Measurements from ENCODE around the gene POLN. TPM values are rescaled to one million over a fixed set of nuclear protein-coding genes. Genes with fewer than 3 reads are reported as not detected.

Gene POLN
- total RNA-seq, 1 experiment from 2014 or later: 1.3 TPM

GRCh38 chr4:2068566-2068965 is 173.4 kb downstream of the POLN start:
- Histone ChIP-seq H3K79me2 (ENCODE audit: low read depth) (no peaks in the 10 kb centered on the region), H3K9me2 (ENCODE audit: insufficient read depth) (no peaks in the 10 kb centered on the region), H3F3A (ENCODE audit: insufficient read depth, low read depth) (peaks cover 3% of the 10 kb centered on the region; the same call in 1 of the 2 replicates), H3K4me1 (replicated peaks; ENCODE audit: insufficient read depth) (no peaks in the 10 kb centered on the region), H3K27ac (no peak overlapping the region), H3K27me3 (ENCODE audit: insufficient read depth, low read depth) (no peaks in the 10 kb centered on the region), H4K20me1 (ENCODE audit: insufficient read depth) (no peaks in the 10 kb centered on the region), H3K9me3 (ENCODE audit: insufficient read depth, low read depth) (no peaks in the 10 kb centered on the region), H3K36me3 (ENCODE audit: low read depth) (no peaks in the 10 kb centered on the region), H3K4me3 (no peak overlapping the region), H3K4me2 (no peak overlapping the region), H2AFZ (no peak overlapping the region)
- no TSS peak for BruUV-seq (replicated peaks)
- POLR2A ChIA-PET (ENCODE audit: unreplicated experiment): no interaction called here
- intact Hi-C loops (cut with micrococcal nuclease; ENCODE audit: unreplicated experiment): no loop called here
- CTCF ChIA-PET: no interaction called here
- DNase-seq: no peak
- TF ChIP-seq CTCF (conservative IDR thresholded peaks at IDR 0.05): no peak
- TF ChIP-seq EZH2 (IDR thresholded peaks at IDR 0.05; ENCODE audit: low read depth): no peak

- TF ChIP-seq CTCF (conservative IDR thresholded peaks at IDR 0.05): no peak
- TF ChIP-seq EZH2 (IDR thresholded peaks at IDR 0.05; ENCODE audit: low read depth): no peak
- Histone ChIP-seq H3F3A (ENCODE audit: insufficient read depth, low read depth) (peaks cover 3% of the 10 kb centered on the region; the same call in 1 of the 2 replicates), H3K27ac (no peak overlapping the region), H4K20me1 (ENCODE audit: insufficient read depth) (no peaks in the 10 kb centered on the region), H3K79me2 (ENCODE audit: low read depth) (no peaks in the 10 kb centered on the region), H3K4me1 (replicated peaks; ENCODE audit: insufficient read depth) (no peaks in the 10 kb centered on the region), H3K9me2 (ENCODE audit: insufficient read depth) (no peaks in the 10 kb centered on the region), H3K9me3 (ENCODE audit: insufficient read depth, low read depth) (no peaks in the 10 kb centered on the region), H3K36me3 (ENCODE audit: low read depth) (no peaks in the 10 kb centered on the region), H3K4me3 (no peak overlapping the region), H2AFZ (no peak overlapping the region), H3K27me3 (ENCODE audit: insufficient read depth, low read depth) (no peaks in the 10 kb centered on the region), H3K4me2 (no peak overlapping the region)
- no TSS peak for BruUV-seq (replicated peaks)
- intact Hi-C loops (cut with micrococcal nuclease; ENCODE audit: unreplicated experiment): no loop called here
- no peak for DNase-seq
- ChIA-PET POLR2A (ENCODE audit: unreplicated experiment) (no interaction called here), CTCF (no interaction called here)
Measured at GRCh38 chr4:2068198-2068470, 173.8 kb downstream of the POLN start.

GRCh38 chr4:2067446-2068197 is 174.3 kb downstream of the POLN start:
- CTCF ChIA-PET: no interaction called here
- Histone ChIP-seq H3K4me2 (no peak overlapping the region), H2AFZ (no peak overlapping the region), H3K4me3 (no peak overlapping the region), H3K36me3 (ENCODE audit: low read depth) (no peaks in the 10 kb centered on the region), H3K9me3 (ENCODE audit: insufficient read depth, low read depth) (no peaks in the 10 kb centered on the region), H4K20me1 (ENCODE audit: insufficient read depth) (no peaks in the 10 kb centered on the region), H3K4me1 (replicated peaks; ENCODE audit: insufficient read depth) (no peaks in the 10 kb centered on the region), H3K9me2 (ENCODE audit: insufficient read depth) (no peaks in the 10 kb centered on the region), H3K27me3 (ENCODE audit: insufficient read depth, low read depth) (no peaks in the 10 kb centered on the region), H3K79me2 (ENCODE audit: low read depth) (no peaks in the 10 kb centered on the region), H3K27ac (no peak overlapping the region), H3F3A (ENCODE audit: insufficient read depth, low read depth) (peaks cover 3% of the 10 kb centered on the region; the same call in 1 of the 2 replicates)
- no peak for TF ChIP-seq EZH2 (IDR thresholded peaks at IDR 0.05; ENCODE audit: low read depth)
- TF ChIP-seq CTCF (conservative IDR thresholded peaks at IDR 0.05): no peak
- no peak for DNase-seq
- no TSS peak for BruUV-seq (replicated peaks)
- POLR2A ChIA-PET (ENCODE audit: unreplicated experiment): no interaction called here
- intact Hi-C loops (cut with micrococcal nuclease; ENCODE audit: unreplicated experiment): no loop called here

Data from PC-9 (cell line).